ENCODE measurements around the gene SETD4.

- TF ChIP-seq, protein P1, sequence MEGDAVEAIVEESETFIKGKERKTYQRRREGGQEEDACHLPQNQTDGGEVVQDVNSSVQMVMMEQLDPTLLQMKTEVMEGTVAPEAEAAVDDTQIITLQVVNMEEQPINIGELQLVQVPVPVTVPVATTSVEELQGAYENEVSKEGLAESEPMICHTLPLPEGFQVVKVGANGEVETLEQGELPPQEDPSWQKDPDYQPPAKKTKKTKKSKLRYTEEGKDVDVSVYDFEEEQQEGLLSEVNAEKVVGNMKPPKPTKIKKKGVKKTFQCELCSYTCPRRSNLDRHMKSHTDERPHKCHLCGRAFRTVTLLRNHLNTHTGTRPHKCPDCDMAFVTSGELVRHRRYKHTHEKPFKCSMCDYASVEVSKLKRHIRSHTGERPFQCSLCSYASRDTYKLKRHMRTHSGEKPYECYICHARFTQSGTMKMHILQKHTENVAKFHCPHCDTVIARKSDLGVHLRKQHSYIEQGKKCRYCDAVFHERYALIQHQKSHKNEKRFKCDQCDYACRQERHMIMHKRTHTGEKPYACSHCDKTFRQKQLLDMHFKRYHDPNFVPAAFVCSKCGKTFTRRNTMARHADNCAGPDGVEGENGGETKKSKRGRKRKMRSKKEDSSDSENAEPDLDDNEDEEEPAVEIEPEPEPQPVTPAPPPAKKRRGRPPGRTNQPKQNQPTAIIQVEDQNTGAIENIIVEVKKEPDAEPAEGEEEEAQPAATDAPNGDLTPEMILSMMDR (CRISPR knock-in tag; IDR thresholded peaks at IDR 0.05): no peak
- TF ChIP-seq RNF2 (conservative IDR thresholded peaks at IDR 0.05; ENCODE audit: low read depth): no peak
- no peak for TF ChIP-seq GFI1 (CRISPR knock-in tag; IDR thresholded peaks at IDR 0.05; ENCODE audit: borderline replicate concordance)
- TF ChIP-seq RFXANK (CRISPR knock-in tag; IDR thresholded peaks at IDR 0.05): no peak
- no peak for TF ChIP-seq MAZ (IDR thresholded peaks at IDR 0.05; ENCODE audit: borderline replicate concordance, low read depth, low read length)
- no peak for TF ChIP-seq MAZ (CRISPR knock-in tag; IDR thresholded peaks at IDR 0.05; ENCODE audit: low read depth)
- TF ChIP-seq BRCA1 (CRISPR knock-in tag; IDR thresholded peaks at IDR 0.05): no peak
- no peak for TF ChIP-seq RELA (CRISPR knock-in tag; IDR thresholded peaks at IDR 0.05)
- no peak for TF ChIP-seq SRSF9 (IDR thresholded peaks at IDR 0.05; ENCODE audit: borderline replicate concordance, insufficient read depth, low read depth, low read length, poor library complexity, severe bottlenecking)
- TF ChIP-seq POLR2AphosphoS5 (IDR thresholded peaks at IDR 0.05; ENCODE audit: low read depth, low read length): no peak
- TF ChIP-seq KLF9 (CRISPR knock-in tag; IDR thresholded peaks at IDR 0.05; ENCODE audit: low read depth): no peak
- TF ChIP-seq PBX3 (CRISPR knock-in tag; IDR thresholded peaks at IDR 0.05; ENCODE audit: borderline replicate concordance): no peak
- no peak for TF ChIP-seq HOXA5 (CRISPR knock-in tag; IDR thresholded peaks at IDR 0.05)
- no peak for TF ChIP-seq IRF1 (CRISPR knock-in tag; IDR thresholded peaks at IDR 0.05; ENCODE audit: low read depth)
- TF ChIP-seq ZFP1 (CRISPR knock-in tag; IDR thresholded peaks at IDR 0.05): no peak
Measured at GRCh38 chr21:36041910-36042309, 18.4 kb downstream of the SETD4 start.

Data from HepG2 (cell line).